Forelimb muscle (tissue), 1 donor: ENCODE data around the gene NT5C3B. TPM values are rescaled to one million over a fixed set of nuclear protein-coding genes. Genes with fewer than 3 reads are reported as not detected.
"Not testable (repeated sequence)": the region's sequence is repeated elsewhere in the genome, so short reads cannot be mapped to it uniquely, and the experiment has no call there.

Experiments used
- DNase-seq: peaks from one replicate; pipeline ENCODE4 v3.0.0-alpha.2; 2013; ENCODE audit warnings: low read depth
- polyA plus RNA-seq: library from polyadenylated mRNA; unstranded; fragments of 120-200 nt; gene quantifications from one replicate; pipeline ENCODE4 v1.2.1, GENCODE V29; 2013; ENCODE audit not compliant: insufficient read length

NT5C3B gene
- polyA plus RNA-seq, 1 donor: 34.6 TPM

DNA sequence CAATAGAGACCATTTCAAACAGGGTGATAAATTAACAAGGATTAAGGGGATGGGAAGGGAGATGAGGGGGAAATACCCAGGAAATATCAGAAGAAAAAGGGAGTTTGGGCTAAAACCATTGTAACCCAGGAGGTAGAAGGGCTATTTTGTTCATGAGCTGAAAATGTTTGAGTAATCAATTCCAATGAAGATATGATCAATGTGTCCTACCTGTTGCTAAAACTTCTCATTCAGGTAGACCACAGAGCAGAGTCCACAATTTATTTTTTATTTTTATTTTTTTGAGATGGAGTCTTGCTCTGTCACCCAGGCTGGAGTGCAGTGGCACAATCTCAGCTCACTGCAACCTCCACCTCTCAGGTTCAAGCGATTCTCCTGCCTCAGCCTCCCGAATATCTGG, 3.4 kb upstream of the NT5C3B start:
- DNase-seq: not testable (repeated sequence)

DNA sequence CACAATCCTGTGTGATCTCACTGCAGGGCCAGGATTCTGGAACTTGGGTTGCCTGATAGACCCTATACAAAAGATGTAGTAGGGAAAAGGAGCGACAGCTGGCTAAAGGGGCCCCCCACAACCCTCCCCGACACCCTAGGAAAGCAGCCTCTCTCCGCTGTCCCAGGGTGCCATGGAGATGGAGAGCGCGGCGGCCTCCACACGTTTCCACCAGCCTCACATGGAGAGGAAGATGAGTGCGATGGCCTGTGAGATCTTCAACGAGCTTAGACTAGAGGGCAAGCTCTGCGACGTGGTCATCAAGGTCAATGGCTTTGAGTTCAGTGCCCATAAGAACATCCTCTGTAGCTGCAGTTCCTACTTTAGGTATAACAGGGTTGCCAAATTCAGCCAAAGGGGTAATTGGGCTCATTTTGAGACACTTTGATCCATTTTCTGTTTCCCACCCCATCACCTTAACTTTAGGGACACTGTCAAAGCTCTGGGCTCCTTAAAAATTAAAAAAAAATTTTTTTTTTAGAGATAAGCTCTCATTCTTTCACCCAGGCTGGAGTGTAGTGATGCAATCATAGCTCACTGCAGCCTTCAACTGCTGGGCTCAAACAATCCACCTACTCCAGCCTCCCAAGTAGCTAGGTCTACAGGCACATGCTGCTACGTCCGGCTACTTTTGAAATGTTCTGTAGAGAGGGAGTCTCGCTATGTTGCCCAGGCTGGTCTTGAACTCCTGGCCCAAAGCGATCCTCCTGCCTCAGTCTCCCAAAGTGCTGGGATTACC, 1.9 kb upstream of the NT5C3B start, which contains the start of gene KLHL10:
Gene KLHL10, plus strand, starts transcription at position 65 of the 778 bp plus-strand sequence. Its CDS starts 108 bp downstream, at position 173.
- no peak for DNase-seq

DNA sequence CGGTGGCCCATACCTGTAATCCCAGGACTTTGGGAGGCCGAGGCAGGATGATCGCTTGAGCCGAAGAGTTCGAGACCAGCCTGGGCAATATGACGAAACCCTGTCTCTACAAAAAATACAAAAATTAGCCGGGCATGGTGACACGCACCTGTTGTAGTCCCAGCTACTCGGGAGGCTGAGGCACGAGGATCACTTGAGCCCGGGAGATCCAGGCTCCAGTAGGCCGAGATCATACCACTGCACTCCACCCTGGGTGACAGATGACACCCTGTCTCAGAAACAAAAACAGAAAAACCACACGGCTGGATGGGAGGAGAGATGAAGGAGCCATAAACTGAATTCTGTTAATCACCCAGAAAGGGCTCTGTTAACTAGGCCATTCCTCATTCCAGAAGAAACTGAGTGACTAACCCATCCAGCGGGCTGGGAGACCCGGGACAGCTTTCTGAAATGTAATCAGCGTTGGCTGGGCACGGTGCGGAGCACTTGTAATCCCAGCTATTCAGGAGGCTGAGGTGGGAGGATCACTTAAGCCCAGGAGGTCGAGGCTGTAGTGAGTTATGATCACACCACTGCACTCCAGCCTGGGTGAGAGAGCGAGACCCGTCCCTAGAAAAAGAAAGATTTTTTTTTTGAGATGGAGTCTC, 641 bp upstream of the NT5C3B start:
- no peak for DNase-seq

DNA sequence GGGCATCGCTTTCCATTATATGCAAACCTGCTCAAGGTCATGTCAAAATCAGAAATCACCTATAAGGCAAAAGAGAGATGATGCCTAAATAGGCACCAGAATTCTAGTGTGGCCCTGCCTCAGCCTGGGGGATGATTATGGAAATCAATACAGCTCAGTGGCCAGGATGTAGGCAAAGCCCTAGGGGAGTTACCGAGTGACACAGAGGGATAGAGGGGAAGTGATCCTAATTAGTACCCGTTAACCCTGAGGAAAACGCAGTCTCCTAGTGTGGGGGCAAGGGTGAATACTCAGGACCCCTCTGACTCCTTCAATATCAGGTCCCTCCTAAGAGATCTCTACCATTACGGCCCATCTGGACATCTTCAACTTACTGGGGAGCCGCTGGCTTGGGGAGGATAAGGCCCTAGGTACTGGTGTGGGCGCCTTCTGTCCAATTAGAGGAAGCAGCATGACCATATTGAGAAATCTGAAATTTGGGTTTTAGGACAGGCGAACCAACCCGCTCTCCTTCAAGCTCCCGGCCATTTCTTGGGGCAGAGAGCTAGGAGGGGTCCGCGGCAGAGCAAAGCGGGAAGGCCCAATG, 725 bp downstream of the NT5C3B start:
- no peak for DNase-seq

DNA sequence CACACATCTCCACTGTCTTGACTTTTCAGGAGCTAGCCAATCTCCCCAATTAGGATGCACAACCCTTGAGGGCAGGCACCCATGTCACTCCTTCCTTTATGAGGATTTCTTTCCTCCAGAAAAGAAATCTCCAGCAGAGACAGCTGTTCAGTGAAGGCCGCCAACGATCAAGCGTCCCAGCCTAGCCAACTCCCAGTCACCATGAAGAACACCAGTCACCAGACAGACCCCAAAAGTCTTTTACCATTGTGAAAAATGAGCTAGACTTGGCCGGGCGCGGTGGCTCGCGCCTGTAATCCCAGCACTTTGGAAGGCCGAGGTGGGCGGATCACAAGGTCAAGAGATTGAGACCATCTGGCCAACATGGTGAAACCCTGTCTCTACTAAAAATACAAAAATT, 6.1 kb downstream of the NT5C3B start:
- not testable (repeated sequence) for DNase-seq

DNA sequence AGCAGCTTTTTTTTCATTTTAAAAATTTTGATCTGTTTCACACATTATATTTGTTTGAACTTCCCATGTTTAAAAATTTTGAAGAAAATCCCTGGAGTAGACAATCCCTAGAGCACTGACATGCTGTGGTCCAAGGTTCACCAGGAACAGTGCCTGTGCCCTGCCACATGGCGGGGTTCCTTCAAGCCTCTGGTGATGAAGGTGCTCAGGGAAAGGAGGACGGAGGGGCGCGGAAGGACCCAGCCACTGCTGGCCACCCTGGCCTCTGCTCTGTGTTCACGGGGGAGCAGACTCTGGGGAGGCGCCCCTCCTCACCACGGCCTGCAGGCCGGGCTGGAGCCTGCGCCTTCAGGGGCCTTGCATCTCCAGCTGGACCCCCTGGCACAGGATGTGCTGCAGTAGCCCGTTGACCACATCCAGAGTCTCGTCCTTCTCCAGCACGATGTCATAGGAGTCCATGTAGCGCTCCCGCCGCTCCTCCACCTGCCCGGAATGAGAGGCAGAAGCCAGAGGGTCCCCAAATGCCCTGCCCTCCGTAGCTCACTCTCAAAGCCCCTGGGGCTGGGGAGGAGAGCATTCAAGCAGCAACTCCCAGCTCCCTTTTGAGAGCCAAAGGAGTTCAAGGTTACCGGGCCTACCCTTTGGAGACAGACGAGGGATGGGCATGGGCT, 10.7 kb downstream of the NT5C3B start:
- no peak for DNase-seq

DNA sequence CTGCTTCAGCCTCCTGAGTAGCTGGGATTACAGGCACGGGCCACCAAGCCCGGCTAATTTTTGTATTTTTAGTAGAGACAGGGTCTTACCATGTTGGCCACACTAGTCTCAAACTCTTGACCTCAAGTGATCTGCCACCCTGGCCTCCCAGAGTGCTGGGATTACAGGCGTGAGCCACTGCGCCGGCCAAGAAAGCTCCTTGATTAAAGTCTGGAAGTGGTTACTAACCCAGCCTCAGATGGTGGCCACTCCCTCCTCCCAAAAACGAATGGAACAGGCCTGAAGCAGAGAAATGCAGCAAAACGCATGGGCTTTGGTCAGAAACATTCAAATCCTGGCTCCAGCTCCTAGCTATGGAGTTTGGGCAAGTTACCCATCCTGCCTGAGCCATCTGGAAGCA, 11.9 kb downstream of the NT5C3B start:
- no peak for DNase-seq

DNA sequence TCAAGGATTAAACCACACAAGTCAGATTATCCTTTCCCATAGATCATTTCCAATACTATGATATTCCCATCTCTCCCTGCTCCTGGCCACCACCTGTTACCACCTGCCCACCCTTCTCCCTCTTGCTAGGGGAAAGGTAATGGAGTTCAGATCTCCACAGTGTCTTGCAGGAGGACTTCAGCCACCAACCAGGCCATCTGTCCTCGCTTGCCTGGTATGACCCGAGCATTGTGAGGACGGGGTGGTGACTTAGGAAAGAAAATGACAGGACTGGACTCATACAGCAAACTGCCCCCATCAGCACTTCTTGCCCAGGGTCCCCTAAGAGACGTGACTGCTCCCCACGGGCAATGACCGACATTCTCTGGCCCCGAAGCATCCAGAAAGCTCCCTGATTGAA, 12.5 kb downstream of the NT5C3B start:
- no peak for DNase-seq

DNA sequence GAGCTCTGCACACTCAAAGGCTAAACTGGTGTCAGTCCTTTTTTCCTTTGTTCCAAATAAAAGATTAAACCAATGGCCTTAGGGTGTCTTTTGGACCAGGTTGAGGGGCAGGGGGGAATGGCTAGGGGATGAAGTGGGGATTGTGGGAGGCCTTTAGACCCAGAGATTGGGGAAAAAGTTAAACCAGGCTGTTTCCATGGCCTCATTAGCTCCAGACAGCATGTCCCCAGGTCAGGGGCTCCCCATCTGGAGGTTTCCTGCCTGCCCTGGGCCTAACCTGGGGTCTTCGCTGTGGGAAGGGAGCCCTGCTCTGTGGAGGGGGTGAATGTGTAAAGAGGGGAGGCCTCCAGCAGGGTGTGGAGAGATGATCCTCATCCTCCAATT, 12.9 kb downstream of the NT5C3B start:
- no peak for DNase-seq

DNA sequence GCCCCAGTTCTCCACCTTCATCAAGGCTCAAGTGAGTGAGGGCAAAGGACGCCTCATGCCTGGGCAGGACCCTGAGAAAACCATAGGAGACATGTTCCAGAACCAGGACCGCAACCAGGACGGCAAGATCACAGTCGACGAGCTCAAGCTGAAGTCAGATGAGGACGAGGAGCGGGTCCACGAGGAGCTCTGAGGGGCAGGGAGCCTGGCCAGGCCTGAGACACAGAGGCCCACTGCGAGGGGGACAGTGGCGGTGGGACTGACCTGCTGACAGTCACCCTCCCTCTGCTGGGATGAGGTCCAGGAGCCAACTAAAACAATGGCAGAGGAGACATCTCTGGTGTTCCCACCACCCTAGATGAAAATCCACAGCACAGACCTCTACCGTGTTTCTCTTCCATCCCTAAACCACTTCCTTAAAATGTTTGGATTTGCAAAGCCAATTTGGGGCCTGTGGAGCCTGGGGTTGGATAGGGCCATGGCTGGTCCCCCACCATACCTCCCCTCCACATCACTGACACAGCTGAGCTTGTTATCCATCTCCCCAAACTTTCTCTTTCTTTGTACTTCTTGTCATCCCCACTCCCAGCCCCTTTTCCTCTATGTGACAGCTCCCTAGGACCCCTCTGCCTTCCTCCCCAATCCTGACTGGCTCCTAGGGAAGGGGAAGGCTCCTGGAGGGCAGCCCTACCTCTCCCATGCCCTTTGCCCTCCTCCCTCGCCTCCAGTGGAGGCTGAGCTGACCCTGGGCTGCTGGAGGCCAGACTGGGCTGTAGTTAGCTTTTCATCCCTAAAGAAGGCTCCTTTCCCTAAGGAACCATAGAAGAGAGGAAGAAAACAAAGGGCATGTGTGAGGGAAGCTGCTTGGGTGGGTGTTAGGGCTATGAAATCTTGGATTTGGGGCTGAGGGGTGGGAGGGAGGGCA, 13.6 kb downstream of the NT5C3B start:
- no peak for DNase-seq

DNA sequence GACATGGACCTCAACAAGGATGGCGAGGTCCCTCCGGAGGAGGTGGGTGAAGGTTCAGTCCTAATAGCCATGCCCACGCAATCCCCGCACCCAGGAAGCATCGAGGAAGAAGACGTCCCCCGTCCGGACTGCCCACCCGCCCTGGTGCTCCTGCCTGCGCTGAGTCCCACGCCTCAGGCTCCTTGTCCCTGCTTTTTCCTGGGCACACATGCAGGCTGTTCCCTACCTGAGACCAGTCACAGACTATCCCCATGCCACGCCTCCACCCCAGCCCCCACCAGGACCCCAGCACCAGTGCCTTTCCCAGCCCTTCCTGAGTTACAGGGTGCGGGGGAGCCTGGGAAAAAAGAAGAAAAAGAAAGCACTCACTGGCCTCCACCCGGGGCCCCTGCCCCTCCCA, 14.3 kb downstream of the NT5C3B start:
- no peak for DNase-seq

DNA sequence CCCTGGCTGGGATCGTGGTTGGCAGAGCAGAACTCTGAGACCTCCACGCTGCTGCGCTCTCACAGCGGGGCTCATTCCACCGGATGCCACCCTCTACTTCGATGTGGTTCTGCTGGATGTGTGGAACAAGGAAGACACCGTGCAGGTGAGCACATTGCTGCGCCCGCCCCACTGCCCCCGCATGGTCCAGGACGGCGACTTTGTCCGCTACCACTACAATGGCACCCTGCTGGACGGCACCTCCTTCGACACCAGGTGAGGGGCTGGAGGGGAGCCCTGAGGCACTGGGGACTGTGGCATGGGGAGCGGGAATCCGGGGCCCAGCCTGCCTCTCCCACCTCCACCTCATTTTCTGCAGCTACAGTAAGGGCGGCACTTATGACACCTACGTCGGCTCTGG, 18.0 kb downstream of the NT5C3B start:
- DNase-seq: no peak

DNA sequence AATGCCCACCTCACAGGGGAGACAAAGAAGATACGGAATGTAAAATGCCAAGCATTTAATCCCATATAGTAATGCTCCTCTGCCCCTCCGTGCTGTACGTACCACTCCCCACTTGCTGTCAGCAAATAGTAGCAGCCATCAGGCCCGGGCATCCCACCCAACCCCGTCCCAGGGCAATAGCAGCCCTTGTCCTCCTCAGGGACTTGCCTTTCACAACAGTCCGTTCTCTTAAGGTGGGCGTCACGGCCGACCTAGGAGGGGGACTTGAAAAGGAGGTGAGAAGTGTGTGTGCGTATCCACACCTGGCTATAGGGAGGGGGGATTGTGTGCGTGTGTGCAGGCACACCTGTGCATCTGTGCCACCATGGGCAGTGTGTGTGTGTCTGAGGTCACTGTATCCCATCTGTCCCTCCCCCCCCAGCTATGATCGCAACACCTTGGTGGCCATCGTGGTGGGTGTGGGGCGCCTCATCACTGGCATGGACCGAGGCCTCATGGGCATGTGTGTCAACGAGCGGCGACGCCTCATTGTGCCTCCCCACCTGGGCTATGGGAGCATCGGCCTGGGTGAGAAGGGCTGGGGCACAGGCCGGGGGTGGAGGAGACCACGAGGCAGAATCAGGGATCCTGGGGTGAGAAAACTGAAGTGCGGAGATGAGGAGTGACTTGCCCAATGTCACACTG, 19.3 kb downstream of the NT5C3B start:
- no peak for DNase-seq

DNA sequence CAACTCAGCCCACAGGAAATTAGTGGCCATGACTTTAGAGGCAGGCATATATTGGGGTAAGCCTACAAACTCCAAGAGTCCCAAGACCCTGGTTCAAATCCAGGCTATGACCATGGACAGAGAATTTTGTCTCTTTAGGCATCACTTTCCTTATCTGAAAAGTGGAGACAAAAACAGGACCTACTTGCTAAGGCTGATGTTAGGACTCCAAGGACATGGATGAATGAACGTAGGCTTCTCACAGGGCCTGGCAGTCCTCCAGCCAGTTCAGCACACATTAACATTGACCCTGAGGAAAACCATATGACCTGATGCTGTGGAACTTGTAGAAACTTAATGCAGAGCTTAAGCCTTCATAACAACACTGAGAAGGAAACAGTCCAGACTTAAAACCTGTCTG, 21.8 kb downstream of the NT5C3B start:
- no peak for DNase-seq

DNA sequence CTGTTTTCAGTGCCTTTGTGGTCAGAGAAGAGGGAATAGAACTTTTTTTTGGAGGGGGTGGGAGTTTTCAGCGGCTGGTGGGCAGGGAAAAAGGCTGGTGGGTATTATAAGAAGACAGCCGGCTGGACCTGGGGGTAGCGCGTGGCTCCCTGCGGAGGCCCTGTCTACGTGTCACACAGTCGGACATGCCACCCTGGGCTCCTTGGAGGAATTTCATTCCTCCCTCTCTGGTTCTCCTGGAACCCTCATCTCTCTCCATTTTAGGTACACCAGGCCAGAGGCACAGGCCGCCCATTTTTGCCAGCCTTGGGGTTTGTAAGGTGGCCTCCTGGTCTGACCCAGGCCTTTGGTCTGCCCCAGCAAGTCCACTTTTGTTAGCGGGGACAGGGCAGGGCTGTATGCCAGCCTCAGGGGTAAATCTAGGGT, 22.3 kb downstream of the NT5C3B start:
- no peak for DNase-seq

DNA sequence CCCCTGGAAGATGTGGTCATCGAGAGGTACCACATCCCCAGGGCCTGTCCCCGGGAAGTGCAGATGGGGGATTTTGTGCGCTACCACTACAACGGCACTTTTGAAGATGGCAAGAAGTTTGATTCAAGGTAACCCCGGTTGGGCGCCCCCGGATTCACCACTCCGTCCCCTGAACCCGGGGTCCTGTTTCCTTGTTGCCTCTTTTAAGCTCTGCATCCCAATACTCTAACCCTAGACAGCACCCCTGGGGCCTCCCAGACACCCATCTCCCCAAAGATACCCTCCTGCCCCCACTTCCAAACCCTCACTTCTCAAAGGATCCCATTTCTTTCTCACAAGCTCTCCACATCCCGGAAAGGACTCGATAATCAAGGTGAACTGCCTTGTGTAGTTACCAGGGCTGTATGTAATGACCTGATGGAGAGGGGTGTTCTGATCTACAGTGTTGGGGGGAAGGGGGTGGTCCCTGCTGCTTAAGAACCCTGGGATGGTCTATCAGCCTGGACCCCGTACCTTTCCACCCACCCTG, 22.8 kb downstream of the NT5C3B start:
- no peak for DNase-seq

DNA sequence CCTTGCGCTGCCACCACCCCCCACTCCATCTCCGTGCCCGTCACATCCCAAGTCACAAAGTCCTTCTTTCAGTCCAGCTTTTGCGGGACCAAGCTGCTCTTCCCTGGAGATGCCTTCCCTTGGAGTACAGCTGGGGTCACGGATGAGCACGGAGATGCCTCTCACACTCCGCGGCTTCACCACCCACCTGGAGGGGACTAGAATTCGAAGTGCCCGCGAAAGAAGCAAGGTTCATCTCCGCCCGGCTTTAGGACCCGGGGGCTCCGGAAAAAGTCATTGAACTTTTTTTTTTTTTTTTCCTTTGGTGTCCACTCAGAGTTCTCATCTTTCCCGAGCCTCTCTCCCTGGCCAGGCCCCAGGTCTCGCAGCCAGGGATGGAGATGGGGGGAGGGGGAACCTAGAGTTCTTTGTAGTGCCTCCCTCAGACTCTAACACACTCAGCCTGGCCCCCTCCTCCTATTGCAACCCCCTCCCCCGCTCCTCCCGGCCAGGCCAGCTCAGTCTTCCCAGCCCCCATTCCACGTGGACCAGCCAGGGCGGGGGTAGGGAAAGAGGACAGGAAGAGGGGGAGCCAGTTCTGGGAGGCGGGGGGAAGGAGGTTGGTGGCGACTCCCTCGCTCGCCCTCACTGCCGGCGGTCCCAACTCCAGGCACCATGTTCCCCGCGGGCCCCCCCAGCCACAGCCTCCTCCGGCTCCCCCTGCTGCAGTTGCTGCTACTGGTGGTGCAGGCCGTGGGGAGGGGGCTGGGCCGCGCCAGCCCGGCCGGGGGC, 23.5 kb downstream of the NT5C3B start, which contains the start of gene FKBP10:
Gene FKBP10, plus strand, starts transcription at position 624 of the 771 bp plus-strand sequence. Its CDS starts 31 bp downstream, at position 655.
- peak; percentile 65 for DNase-seq

DNA sequence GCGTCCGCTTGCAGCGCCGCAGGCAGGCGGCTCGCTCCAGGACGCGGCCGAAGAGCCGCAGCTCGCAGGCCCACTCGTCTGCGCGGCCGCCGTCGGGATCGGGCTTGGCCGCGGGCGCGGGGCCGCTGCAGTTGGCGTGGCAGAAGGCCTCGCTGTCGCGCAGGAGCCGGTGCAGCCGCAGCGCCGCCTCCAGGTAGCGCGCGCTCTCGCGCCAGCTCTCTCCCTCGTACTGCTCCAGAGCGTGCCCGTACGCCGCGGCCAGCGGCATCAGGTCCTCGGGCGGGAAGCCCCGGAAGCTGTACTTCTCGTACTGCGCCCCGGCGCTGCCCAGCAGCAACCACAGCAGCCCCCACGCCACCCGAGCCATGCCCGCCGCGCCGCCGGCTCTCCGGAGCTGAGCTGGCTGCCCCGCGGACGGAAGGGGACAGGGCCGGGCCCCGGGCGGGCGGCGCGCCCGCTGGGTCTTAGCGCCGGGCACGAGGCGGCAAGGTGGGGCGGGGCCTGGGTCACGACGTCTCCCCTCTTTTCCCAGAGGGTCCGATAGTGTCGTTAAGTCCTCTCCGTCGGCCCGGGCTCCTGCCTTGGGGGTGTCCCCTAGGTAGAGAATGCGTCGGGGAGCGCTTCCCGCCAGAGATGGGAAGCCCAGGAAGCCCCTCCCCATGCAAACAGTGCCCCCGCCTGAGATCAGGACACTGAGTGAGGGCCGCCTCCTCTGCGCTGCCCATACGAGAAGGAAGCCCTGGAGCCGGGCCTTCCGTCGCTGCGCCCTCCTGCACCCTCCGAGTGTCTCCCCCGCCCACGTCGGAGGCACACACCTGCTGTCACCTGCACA, 24.3 kb downstream of the NT5C3B start, which contains the start of gene P3H4:
Gene P3H4, minus strand, starts transcription at position 401 of the 832 bp plus-strand sequence. Its CDS starts 34 bp downstream, at position 367.
- DNase-seq: peak; percentile 58
